HL-60 (cell line): ENCODE data around the gene USP20.
A peak's percentile ranks its signal among the peaks of the same experiment; 100 is the strongest.

Experiments
- DNase-seq, 2 experiments: peaks; one replicate each; pipeline ENCODE4 v3.0.0-alpha.2; 2010 to 2020; ENCODE audit warnings: low read depth in 1 of 2, low spot score in 1 of 2
- H3K27ac ChIP-seq: fragments of 250-450 bp; sonication (Bioruptor Pico); replicated peaks from 2 replicates; pipeline ENCODE4 v1.5.1; 2020; ENCODE audit warnings: mild to moderate bottlenecking, moderate library complexity
- H3K27me3 ChIP-seq: fragments of 250-450 bp; sonication (Bioruptor Pico); 2 replicates; pipeline ENCODE4 v1.5.1; 2021; ENCODE audit warnings: mild to moderate bottlenecking, moderate library complexity; ENCODE audit not compliant: insufficient read depth, poor library complexity, severe bottlenecking
- H3K4me3 ChIP-seq: replicated peaks from 2 replicates; pipeline ENCODE4 v1.5.1; 2011; ENCODE audit warnings: mild to moderate bottlenecking, control low read depth, low read length; ENCODE audit not compliant: insufficient read depth
- GABPA ChIP-seq: IDR thresholded peaks from 2 replicates; pipeline ENCODE4 v1.6.1; 2012; ENCODE audit warnings: low read depth
- POLR2AphosphoS5 ChIP-seq: IDR thresholded peaks from 2 replicates; pipeline ENCODE4 v1.6.1; 2012; ENCODE audit warnings: low read depth
- SPI1 ChIP-seq: IDR thresholded peaks from 2 replicates; pipeline ENCODE4 v1.6.1; 2012; ENCODE audit warnings: low read depth, mild to moderate bottlenecking, borderline replicate concordance
- TF ChIP-seq, protein P1 (sequence below): IDR thresholded peaks from one replicate; pipeline ENCODE4 v1.5.1; 2011; ENCODE audit warnings: low read length, control low read depth, inconsistent platforms; ENCODE audit not compliant: insufficient read depth
- TF ChIP-seq, protein P2 (sequence below): IDR thresholded peaks from 2 replicates; pipeline ENCODE4 v1.6.1; 2012; ENCODE audit warnings: low read depth; ENCODE audit not compliant: insufficient replicate concordance

USP20 gene

DNA sequence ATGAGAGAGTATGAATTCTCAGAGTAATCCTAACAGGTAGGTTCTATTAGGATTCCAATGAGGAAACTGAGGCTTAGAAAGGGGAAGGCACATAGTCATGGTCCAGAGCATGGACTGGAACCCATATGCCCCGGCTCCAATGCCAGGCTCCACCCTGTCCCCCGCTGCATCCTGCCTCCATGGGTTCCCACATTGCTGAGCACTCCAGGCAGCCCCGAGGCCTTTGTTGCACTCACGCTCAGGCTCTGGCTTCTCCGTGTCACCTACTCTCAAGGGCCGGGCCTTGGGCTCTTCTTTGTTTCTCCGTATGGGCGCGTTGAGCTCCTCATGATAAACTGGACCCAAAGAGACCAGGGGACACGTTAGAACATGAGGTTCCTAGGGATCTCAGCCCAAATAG is 6.3 kb upstream of the USP20 start:
- TF ChIP-seq, protein P1, sequence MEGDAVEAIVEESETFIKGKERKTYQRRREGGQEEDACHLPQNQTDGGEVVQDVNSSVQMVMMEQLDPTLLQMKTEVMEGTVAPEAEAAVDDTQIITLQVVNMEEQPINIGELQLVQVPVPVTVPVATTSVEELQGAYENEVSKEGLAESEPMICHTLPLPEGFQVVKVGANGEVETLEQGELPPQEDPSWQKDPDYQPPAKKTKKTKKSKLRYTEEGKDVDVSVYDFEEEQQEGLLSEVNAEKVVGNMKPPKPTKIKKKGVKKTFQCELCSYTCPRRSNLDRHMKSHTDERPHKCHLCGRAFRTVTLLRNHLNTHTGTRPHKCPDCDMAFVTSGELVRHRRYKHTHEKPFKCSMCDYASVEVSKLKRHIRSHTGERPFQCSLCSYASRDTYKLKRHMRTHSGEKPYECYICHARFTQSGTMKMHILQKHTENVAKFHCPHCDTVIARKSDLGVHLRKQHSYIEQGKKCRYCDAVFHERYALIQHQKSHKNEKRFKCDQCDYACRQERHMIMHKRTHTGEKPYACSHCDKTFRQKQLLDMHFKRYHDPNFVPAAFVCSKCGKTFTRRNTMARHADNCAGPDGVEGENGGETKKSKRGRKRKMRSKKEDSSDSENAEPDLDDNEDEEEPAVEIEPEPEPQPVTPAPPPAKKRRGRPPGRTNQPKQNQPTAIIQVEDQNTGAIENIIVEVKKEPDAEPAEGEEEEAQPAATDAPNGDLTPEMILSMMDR: no peak
- TF ChIP-seq GABPA: no peak
- TF ChIP-seq POLR2AphosphoS5: no peak
- TF ChIP-seq, protein P2, sequence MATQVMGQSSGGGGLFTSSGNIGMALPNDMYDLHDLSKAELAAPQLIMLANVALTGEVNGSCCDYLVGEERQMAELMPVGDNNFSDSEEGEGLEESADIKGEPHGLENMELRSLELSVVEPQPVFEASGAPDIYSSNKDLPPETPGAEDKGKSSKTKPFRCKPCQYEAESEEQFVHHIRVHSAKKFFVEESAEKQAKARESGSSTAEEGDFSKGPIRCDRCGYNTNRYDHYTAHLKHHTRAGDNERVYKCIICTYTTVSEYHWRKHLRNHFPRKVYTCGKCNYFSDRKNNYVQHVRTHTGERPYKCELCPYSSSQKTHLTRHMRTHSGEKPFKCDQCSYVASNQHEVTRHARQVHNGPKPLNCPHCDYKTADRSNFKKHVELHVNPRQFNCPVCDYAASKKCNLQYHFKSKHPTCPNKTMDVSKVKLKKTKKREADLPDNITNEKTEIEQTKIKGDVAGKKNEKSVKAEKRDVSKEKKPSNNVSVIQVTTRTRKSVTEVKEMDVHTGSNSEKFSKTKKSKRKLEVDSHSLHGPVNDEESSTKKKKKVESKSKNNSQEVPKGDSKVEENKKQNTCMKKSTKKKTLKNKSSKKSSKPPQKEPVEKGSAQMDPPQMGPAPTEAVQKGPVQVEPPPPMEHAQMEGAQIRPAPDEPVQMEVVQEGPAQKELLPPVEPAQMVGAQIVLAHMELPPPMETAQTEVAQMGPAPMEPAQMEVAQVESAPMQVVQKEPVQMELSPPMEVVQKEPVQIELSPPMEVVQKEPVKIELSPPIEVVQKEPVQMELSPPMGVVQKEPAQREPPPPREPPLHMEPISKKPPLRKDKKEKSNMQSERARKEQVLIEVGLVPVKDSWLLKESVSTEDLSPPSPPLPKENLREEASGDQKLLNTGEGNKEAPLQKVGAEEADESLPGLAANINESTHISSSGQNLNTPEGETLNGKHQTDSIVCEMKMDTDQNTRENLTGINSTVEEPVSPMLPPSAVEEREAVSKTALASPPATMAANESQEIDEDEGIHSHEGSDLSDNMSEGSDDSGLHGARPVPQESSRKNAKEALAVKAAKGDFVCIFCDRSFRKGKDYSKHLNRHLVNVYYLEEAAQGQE: no peak
- no peak for TF ChIP-seq SPI1
- Histone ChIP-seq H3K27ac (no peak overlapping the region), H3K27me3 (no peaks in the 10 kb centered on the region), H3K4me3 (no peak overlapping the region)
- DNase-seq: no peak

DNA sequence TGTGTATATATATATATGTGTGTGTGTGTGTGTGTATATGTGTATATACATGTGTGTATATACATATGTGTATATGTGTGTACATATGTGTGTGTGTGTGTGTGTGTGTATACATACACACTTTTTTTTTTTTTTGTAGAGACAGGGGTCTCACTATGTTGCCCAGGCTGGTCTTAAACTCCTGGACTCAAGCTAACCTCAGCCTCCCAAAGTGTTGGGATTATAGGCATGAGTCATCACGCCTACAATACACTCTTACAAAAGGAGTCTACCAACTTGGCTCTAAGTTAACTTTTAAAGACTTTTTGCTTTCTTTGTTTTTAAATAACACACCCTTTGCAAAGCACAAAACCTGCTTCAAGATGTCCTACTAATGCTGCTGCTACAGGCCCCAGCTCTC is 2.3 kb upstream of the USP20 start:
- DNase-seq: no peak
- no peaks in the 10 kb centered on the region for H3K27me3 ChIP-seq
- H3K27ac ChIP-seq: no peak overlapping the region
- TF ChIP-seq, protein P1: no peak
- TF ChIP-seq GABPA (no peak), POLR2AphosphoS5 (no peak), SPI1 (no peak)
- TF ChIP-seq, protein P2: no peak
- H3K4me3 ChIP-seq: no peak overlapping the region

DNA sequence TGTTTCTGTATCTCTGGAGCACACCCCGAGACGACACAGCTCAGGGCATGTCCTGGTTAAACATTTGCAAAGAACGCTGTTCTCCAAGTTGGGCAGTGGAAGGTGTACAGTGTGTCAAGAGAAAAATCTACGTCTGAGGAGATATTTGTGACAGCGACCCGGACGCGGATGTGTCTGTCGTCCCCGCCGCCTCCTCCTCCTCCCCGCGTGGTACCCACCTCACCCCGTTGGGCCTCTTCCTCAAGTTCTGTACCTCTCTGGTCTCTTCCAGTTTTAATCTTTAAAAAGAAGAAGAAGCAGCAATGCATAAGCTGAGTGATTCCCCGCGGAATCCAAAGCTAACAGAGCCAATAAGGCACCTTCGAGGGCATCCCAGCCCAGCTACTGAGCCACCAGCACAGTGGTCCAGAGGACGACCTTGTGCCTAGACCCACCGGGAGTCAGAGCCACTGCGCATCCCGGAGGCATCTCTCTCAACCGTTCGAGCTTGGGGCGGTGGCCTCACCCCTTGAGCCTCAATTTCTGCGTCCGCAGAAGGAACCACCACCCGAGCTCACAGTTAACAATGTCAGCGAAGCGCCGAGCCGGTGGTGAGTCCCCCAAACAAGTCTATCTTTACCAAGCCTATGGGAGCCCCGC is 650 bp upstream of the USP20 start:
- Histone ChIP-seq H3K27ac (peak overlapping the region; percentile 76), H3K4me3 (peak overlapping the region; percentile 100), H3K27me3 (no peaks in the 10 kb centered on the region)
- DNase-seq: peak in 1 of 2 experiments; percentile 54
- TF ChIP-seq GABPA (no peak), POLR2AphosphoS5 (no peak)
- TF ChIP-seq, protein P1: no peak
- TF ChIP-seq, protein P2: no peak
